Gastroesophageal sphincter (tissue), 4 donors: ENCODE results near the gene PLS3. TPM values are rescaled to one million over a fixed set of nuclear protein-coding genes. Genes with fewer than 3 reads are reported as not detected.
A peak's percentile ranks its signal among the peaks of the same experiment; 100 is the strongest.

ENCODE experiments used
- ATAC-seq: fragments of 150-250 bp; one replicate; pipeline ENCODE4 v1.9.1; 2016; ENCODE audit warnings: mild to moderate bottlenecking, moderate library complexity
- H3K27ac ChIP-seq, 4 donors: fragments of 200-600 bp; sonication (generic) in 3 of 4; 1 replicate in 3 of 4; 2 replicates in 1 of 4; pipeline ENCODE4 v1.5.1; 2016 to 2019
- H3K27me3 ChIP-seq: fragments of 200-600 bp; sonication (generic); one replicate; pipeline ENCODE4 v1.5.1; 2019
- H3K36me3 ChIP-seq, 2 donors: fragments of 200-600 bp; sonication (generic); one replicate each; pipeline ENCODE4 v1.5.1; 2019; ENCODE audit warnings: control low read depth in 1 of 2
- H3K4me1 ChIP-seq, 3 donors: fragments of 200-600 bp; sonication (generic); 1 replicate in 2 of 3; 2 replicates in 1 of 3; pipeline ENCODE4 v1.5.1; 2016 to 2019; ENCODE audit warnings: control low read depth in 2 of 3
- H3K4me3 ChIP-seq, 2 donors: fragments of 200-600 bp; sonication (generic); one replicate each; pipeline ENCODE4 v1.5.1; 2019; ENCODE audit warnings: mild to moderate bottlenecking in 1 of 2, moderate library complexity in 1 of 2
- H3K9me3 ChIP-seq, 3 donors: fragments of 200-600 bp; sonication (generic); one replicate each; pipeline ENCODE4 v1.5.1; 2017 to 2019; ENCODE audit warnings: control low read depth in 2 of 3
- EP300 ChIP-seq: sonication (generic); formaldehyde crosslinking; IDR thresholded peaks from one replicate; pipeline ENCODE4 v1.6.1; 2017; ENCODE audit warnings: antibody characterized with exemption, mild to moderate bottlenecking
- POLR2A ChIP-seq, 2 donors: fragments of 450-650 bp; IDR thresholded peaks; one replicate each; pipeline ENCODE4 v1.6.1; 2017; ENCODE audit warnings: antibody characterized with exemption in 2 of 2, mild to moderate bottlenecking in 2 of 2, moderate library complexity in 1 of 2
- POLR2AphosphoS5 ChIP-seq: sonication (generic); formaldehyde crosslinking; IDR thresholded peaks from one replicate; pipeline ENCODE4 v1.6.1; 2017; ENCODE audit warnings: antibody characterized with exemption
- WGBS, 2 donors: methylation state at CpG; one replicate each; pipeline ENCODE4 v1.1.5; 2018; ENCODE audit warnings: low coverage in 1 of 2; 5-methylcytosine and 5-hydroxymethylcytosine counted together
- total RNA-seq, 4 donors: library from RNA; depleted of rRNA; stranded (reverse); fragments of >200 nt; gene quantifications; one replicate each; pipeline ENCODE4 v1.1.0, GENCODE V29; 2016
- TF ChIP-seq, protein P1 (sequence below), 4 experiments: fragments of 200-600 bp in 2 of 4; fragments of 450-650 bp in 2 of 4; sonication (generic) in 1 of 4; IDR thresholded peaks; one replicate each; pipeline ENCODE4 v1.5.1; 2017 to 2019; ENCODE audit warnings: antibody characterized with exemption in 4 of 4, mild to moderate bottlenecking in 2 of 4, moderate library complexity in 2 of 4

Gene PLS3
- total RNA-seq, 4 donors from 2014 or later = 83.5 to 134 (median 114) TPM

DNA sequence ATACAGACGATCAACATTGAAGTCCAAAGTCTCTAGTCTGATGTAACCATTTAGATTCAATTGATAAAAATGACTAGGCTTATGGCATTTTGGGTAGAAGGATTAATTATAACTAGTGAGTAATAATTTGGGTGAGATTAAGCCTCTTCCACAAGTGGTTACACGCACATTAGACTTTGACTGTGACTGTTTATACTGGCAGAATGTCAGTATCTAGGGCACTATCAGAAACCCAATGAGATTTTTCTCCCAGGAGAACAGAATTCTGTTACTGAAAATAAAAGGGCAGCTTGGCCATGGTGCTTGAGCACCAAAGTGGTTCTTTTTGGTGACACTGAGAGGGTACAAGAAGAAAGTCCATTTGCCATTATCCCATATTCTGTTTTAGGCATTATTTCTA lies 3.3 kb downstream of the PLS3 start:
- ATAC-seq = no peak
- H3K4me3 ChIP-seq = no peak overlapping the region
- H3K27ac ChIP-seq = peak overlapping the region in 3 of 4 donors; percentile 7 to 92 (median 89)
- 14 to 44% methylated on average over 2 of the region's 2 CpGs for WGBS, 2 donors
- no peaks in the 10 kb centered on the region for H3K9me3 ChIP-seq
- H3K4me1 ChIP-seq = peaks cover 0 to 22% (median 0%) of the 10 kb centered on the region in 3 donors
- H3K27me3 ChIP-seq = no peaks in the 10 kb centered on the region
- H3K36me3 ChIP-seq = no peaks in the 10 kb centered on the region
- TF ChIP-seq POLR2A (IDR thresholded peaks at IDR 0.05) = no peak
- TF ChIP-seq POLR2AphosphoS5 = no peak
- TF ChIP-seq EP300 = no peak
- TF ChIP-seq, protein P1, sequence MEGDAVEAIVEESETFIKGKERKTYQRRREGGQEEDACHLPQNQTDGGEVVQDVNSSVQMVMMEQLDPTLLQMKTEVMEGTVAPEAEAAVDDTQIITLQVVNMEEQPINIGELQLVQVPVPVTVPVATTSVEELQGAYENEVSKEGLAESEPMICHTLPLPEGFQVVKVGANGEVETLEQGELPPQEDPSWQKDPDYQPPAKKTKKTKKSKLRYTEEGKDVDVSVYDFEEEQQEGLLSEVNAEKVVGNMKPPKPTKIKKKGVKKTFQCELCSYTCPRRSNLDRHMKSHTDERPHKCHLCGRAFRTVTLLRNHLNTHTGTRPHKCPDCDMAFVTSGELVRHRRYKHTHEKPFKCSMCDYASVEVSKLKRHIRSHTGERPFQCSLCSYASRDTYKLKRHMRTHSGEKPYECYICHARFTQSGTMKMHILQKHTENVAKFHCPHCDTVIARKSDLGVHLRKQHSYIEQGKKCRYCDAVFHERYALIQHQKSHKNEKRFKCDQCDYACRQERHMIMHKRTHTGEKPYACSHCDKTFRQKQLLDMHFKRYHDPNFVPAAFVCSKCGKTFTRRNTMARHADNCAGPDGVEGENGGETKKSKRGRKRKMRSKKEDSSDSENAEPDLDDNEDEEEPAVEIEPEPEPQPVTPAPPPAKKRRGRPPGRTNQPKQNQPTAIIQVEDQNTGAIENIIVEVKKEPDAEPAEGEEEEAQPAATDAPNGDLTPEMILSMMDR (IDR thresholded peaks at IDR 0.05) = no peak

DNA sequence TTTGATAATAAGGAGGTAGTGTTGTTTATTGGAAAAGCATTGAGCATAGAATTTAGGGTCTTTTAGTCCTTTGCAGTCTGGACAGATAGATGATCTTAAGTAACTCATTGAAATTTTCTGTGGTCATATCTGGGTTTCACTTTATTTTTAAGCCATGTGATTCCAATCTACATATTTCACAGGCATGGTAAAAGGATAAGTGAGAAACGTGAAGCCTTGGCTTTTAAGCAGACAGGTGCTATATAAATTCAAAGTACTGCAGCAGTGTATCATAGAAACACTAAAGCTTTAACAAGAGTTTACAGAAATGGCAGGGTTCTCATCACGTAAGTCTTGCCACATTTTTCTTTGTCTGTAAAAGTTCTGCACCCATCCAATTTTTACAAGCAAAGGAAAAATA lies 4.9 kb downstream of the PLS3 start:
- no peaks in the 10 kb centered on the region for H3K9me3 ChIP-seq
- TF ChIP-seq, protein P1 (IDR thresholded peaks at IDR 0.05) = no peak
- TF ChIP-seq POLR2AphosphoS5 (no peak), EP300 (no peak), POLR2A (IDR thresholded peaks at IDR 0.05) (no peak)
- WGBS, 2 donors = 36 to 46% methylated on average over 2 of the region's 2 CpGs
- no peaks in the 10 kb centered on the region for H3K36me3 ChIP-seq
- H3K27me3 ChIP-seq = no peaks in the 10 kb centered on the region
- no peak overlapping the region for H3K27ac ChIP-seq
- H3K4me1 ChIP-seq = peaks cover 0 to 22% (median 0%) of the 10 kb centered on the region in 3 donors
- no peak overlapping the region for H3K4me3 ChIP-seq
- ATAC-seq = no peak

DNA sequence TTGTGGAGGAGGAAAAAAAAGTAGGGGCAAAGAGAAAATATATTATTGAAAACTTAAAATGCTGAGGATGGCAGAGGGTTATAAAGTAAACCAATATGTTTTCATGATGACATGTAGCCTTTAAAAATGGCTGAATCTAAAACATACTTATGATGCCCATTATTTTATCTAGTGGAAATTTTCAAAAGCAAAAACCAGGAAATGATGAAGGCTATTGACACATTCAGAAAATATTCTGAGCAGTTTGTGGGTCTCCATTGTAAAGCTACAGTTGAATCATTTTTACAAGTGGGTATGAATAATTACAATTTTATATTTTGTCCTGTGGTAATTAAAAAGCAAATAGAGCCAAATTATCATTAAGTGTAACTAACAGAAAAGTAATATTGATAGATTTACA lies 10.7 kb downstream of the PLS3 start:
- TF ChIP-seq EP300 (no peak), POLR2A (IDR thresholded peaks at IDR 0.05) (no peak), POLR2AphosphoS5 (no peak)
- TF ChIP-seq, protein P1 (IDR thresholded peaks at IDR 0.05) = no peak
- H3K9me3 ChIP-seq = no peaks in the 10 kb centered on the region
- H3K4me3 ChIP-seq = no peak overlapping the region
- no peak for ATAC-seq
- H3K4me1 ChIP-seq = peaks cover 0 to 4% (median 0%) of the 10 kb centered on the region in 3 donors
- H3K36me3 ChIP-seq = no peaks in the 10 kb centered on the region
- no peak overlapping the region for H3K27ac ChIP-seq
- H3K27me3 ChIP-seq = no peaks in the 10 kb centered on the region

DNA sequence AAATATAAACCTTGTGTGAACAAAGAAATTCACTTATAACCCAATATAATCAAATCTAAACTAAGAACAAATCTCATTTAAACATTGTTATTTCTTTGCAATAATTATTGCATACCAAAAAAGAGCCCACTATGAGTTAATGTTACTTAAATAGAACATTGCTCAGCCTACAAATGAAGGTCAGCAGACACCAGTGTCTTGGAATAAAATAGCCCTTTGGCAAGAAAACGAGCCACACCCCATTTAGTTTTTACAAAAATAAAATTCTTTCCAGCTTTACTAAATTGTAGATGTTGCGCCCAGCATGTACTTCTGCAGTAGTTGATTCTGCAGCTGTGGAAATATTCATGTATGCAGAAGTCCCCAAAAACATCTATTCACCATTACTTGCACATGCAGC lies 12.2 kb downstream of the PLS3 start:
- Histone ChIP-seq H3K4me1 (peaks cover 0 to 4% (median 0%) of the 10 kb centered on the region in 3 donors), H3K27ac (peak overlapping the region in 1 of 4 donors; percentile 14), H3K4me3 (no peak overlapping the region), H3K36me3 (no peaks in the 10 kb centered on the region), H3K9me3 (no peaks in the 10 kb centered on the region), H3K27me3 (no peaks in the 10 kb centered on the region)
- ATAC-seq = no peak
- 29 to 36% methylated on average over 1 to 2 of the region's 2 CpGs for WGBS, 2 donors
- TF ChIP-seq POLR2AphosphoS5 (no peak), POLR2A (IDR thresholded peaks at IDR 0.05) (no peak), EP300 (no peak)
- TF ChIP-seq, protein P1 (IDR thresholded peaks at IDR 0.05) = no peak

DNA sequence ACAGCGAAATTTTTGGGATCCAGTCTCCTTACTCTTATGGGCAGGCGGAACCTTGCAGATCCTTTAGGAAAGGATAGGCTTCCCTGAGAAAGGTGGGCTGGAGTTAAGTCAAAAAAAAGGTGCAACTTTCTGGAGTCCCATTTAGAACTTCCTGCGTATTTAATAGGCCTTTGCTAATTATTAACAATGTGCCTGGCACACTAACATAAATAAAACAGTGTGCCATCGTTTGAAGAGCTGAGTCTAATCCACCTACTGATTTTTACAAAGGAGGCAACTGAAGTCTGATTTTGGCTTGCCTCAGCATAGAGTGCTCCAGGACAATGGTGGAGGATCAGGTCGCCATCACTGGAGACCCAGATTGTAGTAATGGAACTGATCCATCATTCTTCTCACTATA lies 15.7 kb downstream of the PLS3 start:
- H3K27ac ChIP-seq = no peak overlapping the region
- no peak for ATAC-seq
- H3K27me3 ChIP-seq = no peaks in the 10 kb centered on the region
- peaks cover 0 to 9% (median 0%) of the 10 kb centered on the region in 3 donors for H3K4me1 ChIP-seq
- H3K36me3 ChIP-seq = no peaks in the 10 kb centered on the region
- H3K9me3 ChIP-seq = no peaks in the 10 kb centered on the region
- no peak for TF ChIP-seq POLR2A (IDR thresholded peaks at IDR 0.05)
- TF ChIP-seq EP300 = no peak
- no peak overlapping the region for H3K4me3 ChIP-seq
- 74 to 100% methylated on average over 2 to 5 of the region's 5 CpGs for WGBS, 2 donors
